ENCODE data around the gene EIF4A3.
A peak's percentile ranks its signal among the peaks of the same experiment; 100 is the strongest.

EIF4A3 gene

DNA sequence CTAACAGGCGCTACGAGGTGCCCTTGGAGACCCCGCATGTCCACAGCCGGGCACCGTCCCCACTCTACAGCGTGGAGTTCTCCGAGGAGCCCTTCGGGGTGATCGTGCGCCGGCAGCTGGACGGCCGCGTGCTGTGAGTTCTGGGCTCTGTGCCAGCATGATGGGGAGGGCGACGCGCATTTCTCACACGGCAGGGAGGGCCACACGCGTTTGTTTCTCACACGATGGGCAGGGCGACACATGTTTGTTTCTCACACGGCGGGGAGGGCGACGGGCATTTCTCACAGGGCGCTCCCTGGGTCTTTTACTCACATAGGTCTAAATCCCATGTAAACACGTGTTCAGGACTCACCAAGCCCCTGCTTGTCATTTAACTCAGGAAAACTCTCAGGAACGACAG, 41.2 kb downstream of the EIF4A3 start:
- DNase-seq (ENCODE audit: insufficient read length, low spot score), result no peak
- no peak for FAIRE-seq

GRCh38 chr17:80104956-80105375, 42.0 kb downstream of the EIF4A3 start:
- DNase-seq (ENCODE audit: insufficient read length, low spot score) (no peak), FAIRE-seq (no peak)
- TF ChIP-seq PAX5 (IDR thresholded peaks at IDR 0.05; ENCODE audit: insufficient read depth, low read length, severe bottlenecking) (no peak), TAF1 (IDR thresholded peaks at IDR 0.05; ENCODE audit: low read depth, low read length) (no peak), POLR2A (IDR thresholded peaks at IDR 0.05; ENCODE audit: low read depth, low read length) (no peak), SPI1 (IDR thresholded peaks at IDR 0.05; ENCODE audit: low read depth, low read length) (no peak), POU2F2 (IDR thresholded peaks at IDR 0.05; ENCODE audit: low read depth, low read length) (no peak), POLR2AphosphoS5 (IDR thresholded peaks at IDR 0.05; ENCODE audit: low read depth, low read length) (no peak)

More for the DNA sequence above, 41.2 kb downstream of the EIF4A3 start:
- TF ChIP-seq POLR2AphosphoS5 (IDR thresholded peaks at IDR 0.05; ENCODE audit: low read depth, low read length), result no peak
- no peak for TF ChIP-seq SPI1 (IDR thresholded peaks at IDR 0.05; ENCODE audit: low read depth, low read length)
- no peak for TF ChIP-seq POU2F2 (IDR thresholded peaks at IDR 0.05; ENCODE audit: low read depth, low read length)
- no peak for TF ChIP-seq TAF1 (IDR thresholded peaks at IDR 0.05; ENCODE audit: low read depth, low read length)
- TF ChIP-seq POLR2A (IDR thresholded peaks at IDR 0.05; ENCODE audit: low read depth, low read length), result no peak
- no peak for TF ChIP-seq PAX5 (IDR thresholded peaks at IDR 0.05; ENCODE audit: insufficient read depth, low read length, severe bottlenecking)

DNA sequence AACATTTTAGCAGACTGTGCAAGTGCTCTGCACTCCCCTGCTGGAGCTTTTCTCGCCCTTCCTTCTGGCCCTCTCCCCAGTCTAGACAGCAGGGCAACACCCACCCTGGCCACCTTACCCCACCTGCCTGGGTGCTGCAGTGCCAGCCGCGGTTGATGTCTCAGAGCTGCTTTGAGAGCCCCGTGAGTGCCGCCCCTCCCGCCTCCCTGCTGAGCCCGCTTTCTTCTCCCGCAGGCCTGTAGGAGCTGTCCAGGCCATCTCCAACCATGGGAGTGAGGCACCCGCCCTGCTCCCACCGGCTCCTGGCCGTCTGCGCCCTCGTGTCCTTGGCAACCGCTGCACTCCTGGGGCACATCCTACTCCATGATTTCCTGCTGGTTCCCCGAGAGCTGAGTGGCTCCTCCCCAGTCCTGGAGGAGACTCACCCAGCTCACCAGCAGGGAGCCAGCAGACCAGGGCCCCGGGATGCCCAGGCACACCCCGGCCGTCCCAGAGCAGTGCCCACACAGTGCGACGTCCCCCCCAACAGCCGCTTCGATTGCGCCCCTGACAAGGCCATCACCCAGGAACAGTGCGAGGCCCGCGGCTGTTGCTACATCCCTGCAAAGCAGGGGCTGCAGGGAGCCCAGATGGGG, 42.5 kb downstream of the EIF4A3 start:
- DNase-seq (ENCODE audit: insufficient read length, low spot score), result no peak
- no peak for FAIRE-seq
- TF ChIP-seq POU2F2 (IDR thresholded peaks at IDR 0.05; ENCODE audit: low read depth, low read length) (no peak), PAX5 (IDR thresholded peaks at IDR 0.05; ENCODE audit: insufficient read depth, low read length, severe bottlenecking) (no peak), TAF1 (IDR thresholded peaks at IDR 0.05; ENCODE audit: low read depth, low read length) (no peak), POLR2A (IDR thresholded peaks at IDR 0.05; ENCODE audit: low read depth, low read length) (no peak), POLR2AphosphoS5 (IDR thresholded peaks at IDR 0.05; ENCODE audit: low read depth, low read length) (no peak), SPI1 (IDR thresholded peaks at IDR 0.05; ENCODE audit: low read depth, low read length) (no peak)

DNA sequence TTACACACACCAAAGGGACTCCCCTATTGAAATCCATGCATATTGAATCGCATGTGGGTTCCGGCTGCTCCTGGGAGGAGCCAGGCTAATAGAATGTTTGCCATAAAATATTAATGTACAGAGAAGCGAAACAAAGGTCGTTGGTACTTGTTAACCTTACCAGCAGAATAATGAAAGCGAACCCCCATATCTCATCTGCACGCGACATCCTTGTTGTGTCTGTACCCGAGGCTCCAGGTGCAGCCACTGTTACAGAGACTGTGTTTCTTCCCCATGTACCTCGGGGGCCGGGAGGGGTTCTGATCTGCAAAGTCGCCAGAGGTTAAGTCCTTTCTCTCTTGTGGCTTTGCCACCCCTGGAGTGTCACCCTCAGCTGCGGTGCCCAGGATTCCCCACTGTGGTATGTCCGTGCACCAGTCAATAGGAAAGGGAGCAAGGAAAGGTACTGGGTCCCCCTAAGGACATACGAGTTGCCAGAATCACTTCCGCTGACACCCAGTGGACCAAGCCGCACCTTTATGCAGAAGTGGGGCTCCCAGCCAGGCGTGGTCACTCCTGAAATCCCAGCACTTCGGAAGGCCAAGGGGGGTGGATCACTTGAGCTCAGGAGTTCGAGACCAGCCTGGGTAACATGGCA, 43.4 kb downstream of the EIF4A3 start:
- DNase-seq (ENCODE audit: insufficient read length, low spot score) (no peak), FAIRE-seq (no peak)
- no peak for TF ChIP-seq POLR2A (IDR thresholded peaks at IDR 0.05; ENCODE audit: low read depth, low read length)
- TF ChIP-seq POLR2AphosphoS5 (IDR thresholded peaks at IDR 0.05; ENCODE audit: low read depth, low read length), result no peak
- TF ChIP-seq TAF1 (IDR thresholded peaks at IDR 0.05; ENCODE audit: low read depth, low read length), result no peak
- no peak for TF ChIP-seq SPI1 (IDR thresholded peaks at IDR 0.05; ENCODE audit: low read depth, low read length)
- no peak for TF ChIP-seq POU2F2 (IDR thresholded peaks at IDR 0.05; ENCODE audit: low read depth, low read length)
- no peak for TF ChIP-seq PAX5 (IDR thresholded peaks at IDR 0.05; ENCODE audit: insufficient read depth, low read length, severe bottlenecking)

DNA sequence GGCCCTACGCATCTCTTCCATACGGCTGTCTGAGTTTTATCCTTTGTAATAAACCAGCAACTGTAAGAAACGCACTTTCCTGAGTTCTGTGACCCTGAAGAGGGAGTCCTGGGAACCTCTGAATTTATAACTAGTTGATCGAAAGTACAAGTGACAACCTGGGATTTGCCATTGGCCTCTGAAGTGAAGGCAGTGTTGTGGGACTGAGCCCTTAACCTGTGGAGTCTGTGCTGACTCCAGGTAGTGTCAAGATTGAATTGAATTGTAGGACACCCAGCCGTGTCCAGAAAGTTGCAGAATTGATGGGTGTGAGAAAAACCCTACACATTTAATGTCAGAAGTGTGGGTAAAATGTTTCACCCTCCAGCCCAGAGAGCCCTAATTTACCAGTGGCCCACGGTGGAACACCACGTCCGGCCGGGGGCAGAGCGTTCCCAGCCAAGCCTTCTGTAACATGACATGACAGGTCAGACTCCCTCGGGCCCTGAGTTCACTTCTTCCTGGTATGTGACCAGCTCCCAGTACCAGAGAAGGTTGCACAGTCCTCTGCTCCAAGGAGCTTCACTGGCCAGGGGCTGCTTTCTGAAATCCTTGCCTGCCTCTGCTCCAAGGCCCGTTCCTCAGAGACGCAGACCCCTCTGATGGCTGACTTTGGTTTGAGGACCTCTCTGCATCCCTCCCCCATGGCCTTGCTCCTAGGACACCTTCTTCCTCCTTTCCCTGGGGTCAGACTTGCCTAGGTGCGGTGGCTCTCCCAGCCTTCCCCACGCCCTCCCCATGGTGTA, 44.1 kb downstream of the EIF4A3 start:
- no peak for TF ChIP-seq SPI1 (IDR thresholded peaks at IDR 0.05; ENCODE audit: low read depth, low read length)
- no peak for TF ChIP-seq POLR2A (IDR thresholded peaks at IDR 0.05; ENCODE audit: low read depth, low read length)
- TF ChIP-seq POLR2AphosphoS5 (IDR thresholded peaks at IDR 0.05; ENCODE audit: low read depth, low read length), result no peak
- TF ChIP-seq TAF1 (IDR thresholded peaks at IDR 0.05; ENCODE audit: low read depth, low read length), result no peak
- no peak for TF ChIP-seq POU2F2 (IDR thresholded peaks at IDR 0.05; ENCODE audit: low read depth, low read length)
- TF ChIP-seq PAX5 (IDR thresholded peaks at IDR 0.05; ENCODE audit: insufficient read depth, low read length, severe bottlenecking), result no peak
- DNase-seq (ENCODE audit: insufficient read length, low spot score) (no peak), FAIRE-seq (no peak)

- DNase-seq (ENCODE audit: insufficient read length, low spot score) (no peak), FAIRE-seq (no peak)
- TF ChIP-seq PAX5 (IDR thresholded peaks at IDR 0.05; ENCODE audit: insufficient read depth, low read length, severe bottlenecking), result no peak
- no peak for TF ChIP-seq POLR2A (IDR thresholded peaks at IDR 0.05; ENCODE audit: low read depth, low read length)
- TF ChIP-seq POLR2AphosphoS5 (IDR thresholded peaks at IDR 0.05; ENCODE audit: low read depth, low read length), result no peak
- no peak for TF ChIP-seq SPI1 (IDR thresholded peaks at IDR 0.05; ENCODE audit: low read depth, low read length)
- no peak for TF ChIP-seq POU2F2 (IDR thresholded peaks at IDR 0.05; ENCODE audit: low read depth, low read length)
Measured at GRCh38 chr17:80101946-80102663, 44.8 kb downstream of the EIF4A3 start.

GRCh38 chr17:80101011-80101945, 45.6 kb downstream of the EIF4A3 start, which contains the start of gene GAA:
GAA (plus strand) TSS chr17:80101581; CDS start chr17:80104587, 3,006 bp downstream.
- FAIRE-seq (peak; percentile 99), DNase-seq (ENCODE audit: insufficient read length, low spot score) (peak; percentile 100)
- TF ChIP-seq POLR2AphosphoS5 (IDR thresholded peaks at IDR 0.05; ENCODE audit: low read depth, low read length) (no peak), PAX5 (IDR thresholded peaks at IDR 0.05; ENCODE audit: insufficient read depth, low read length, severe bottlenecking) (no peak), POLR2A (IDR thresholded peaks at IDR 0.05; ENCODE audit: low read depth, low read length) (no peak), SPI1 (IDR thresholded peaks at IDR 0.05; ENCODE audit: low read depth, low read length) (no peak), TAF1 (IDR thresholded peaks at IDR 0.05; ENCODE audit: low read depth, low read length) (no peak), POU2F2 (IDR thresholded peaks at IDR 0.05; ENCODE audit: low read depth, low read length) (no peak)

- FAIRE-seq, result no peak
- TF ChIP-seq TAF1 (IDR thresholded peaks at IDR 0.05; ENCODE audit: low read depth, low read length) (no peak), SPI1 (IDR thresholded peaks at IDR 0.05; ENCODE audit: low read depth, low read length) (no peak), POU2F2 (IDR thresholded peaks at IDR 0.05; ENCODE audit: low read depth, low read length) (no peak), POLR2AphosphoS5 (IDR thresholded peaks at IDR 0.05; ENCODE audit: low read depth, low read length) (no peak), PAX5 (IDR thresholded peaks at IDR 0.05; ENCODE audit: insufficient read depth, low read length, severe bottlenecking) (no peak)
Measured at GRCh38 chr17:80100035-80100323, 46.9 kb downstream of the EIF4A3 start.

More at GRCh38 chr17:80100035-80100323, 46.9 kb downstream of the EIF4A3 start:
- no peak for DNase-seq (ENCODE audit: insufficient read length, low spot score)
